ENCODE results near the gene PTCH2. TPM values are rescaled to one million over a fixed set of nuclear protein-coding genes. Genes with fewer than 3 reads are reported as not detected.

PTCH2 gene, protein sequence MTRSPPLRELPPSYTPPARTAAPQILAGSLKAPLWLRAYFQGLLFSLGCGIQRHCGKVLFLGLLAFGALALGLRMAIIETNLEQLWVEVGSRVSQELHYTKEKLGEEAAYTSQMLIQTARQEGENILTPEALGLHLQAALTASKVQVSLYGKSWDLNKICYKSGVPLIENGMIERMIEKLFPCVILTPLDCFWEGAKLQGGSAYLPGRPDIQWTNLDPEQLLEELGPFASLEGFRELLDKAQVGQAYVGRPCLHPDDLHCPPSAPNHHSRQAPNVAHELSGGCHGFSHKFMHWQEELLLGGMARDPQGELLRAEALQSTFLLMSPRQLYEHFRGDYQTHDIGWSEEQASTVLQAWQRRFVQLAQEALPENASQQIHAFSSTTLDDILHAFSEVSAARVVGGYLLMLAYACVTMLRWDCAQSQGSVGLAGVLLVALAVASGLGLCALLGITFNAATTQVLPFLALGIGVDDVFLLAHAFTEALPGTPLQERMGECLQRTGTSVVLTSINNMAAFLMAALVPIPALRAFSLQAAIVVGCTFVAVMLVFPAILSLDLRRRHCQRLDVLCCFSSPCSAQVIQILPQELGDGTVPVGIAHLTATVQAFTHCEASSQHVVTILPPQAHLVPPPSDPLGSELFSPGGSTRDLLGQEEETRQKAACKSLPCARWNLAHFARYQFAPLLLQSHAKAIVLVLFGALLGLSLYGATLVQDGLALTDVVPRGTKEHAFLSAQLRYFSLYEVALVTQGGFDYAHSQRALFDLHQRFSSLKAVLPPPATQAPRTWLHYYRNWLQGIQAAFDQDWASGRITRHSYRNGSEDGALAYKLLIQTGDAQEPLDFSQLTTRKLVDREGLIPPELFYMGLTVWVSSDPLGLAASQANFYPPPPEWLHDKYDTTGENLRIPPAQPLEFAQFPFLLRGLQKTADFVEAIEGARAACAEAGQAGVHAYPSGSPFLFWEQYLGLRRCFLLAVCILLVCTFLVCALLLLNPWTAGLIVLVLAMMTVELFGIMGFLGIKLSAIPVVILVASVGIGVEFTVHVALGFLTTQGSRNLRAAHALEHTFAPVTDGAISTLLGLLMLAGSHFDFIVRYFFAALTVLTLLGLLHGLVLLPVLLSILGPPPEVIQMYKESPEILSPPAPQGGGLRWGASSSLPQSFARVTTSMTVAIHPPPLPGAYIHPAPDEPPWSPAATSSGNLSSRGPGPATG
- under 1 TPM; 0.26 to 0.99 TPM for total RNA-seq

DNA sequence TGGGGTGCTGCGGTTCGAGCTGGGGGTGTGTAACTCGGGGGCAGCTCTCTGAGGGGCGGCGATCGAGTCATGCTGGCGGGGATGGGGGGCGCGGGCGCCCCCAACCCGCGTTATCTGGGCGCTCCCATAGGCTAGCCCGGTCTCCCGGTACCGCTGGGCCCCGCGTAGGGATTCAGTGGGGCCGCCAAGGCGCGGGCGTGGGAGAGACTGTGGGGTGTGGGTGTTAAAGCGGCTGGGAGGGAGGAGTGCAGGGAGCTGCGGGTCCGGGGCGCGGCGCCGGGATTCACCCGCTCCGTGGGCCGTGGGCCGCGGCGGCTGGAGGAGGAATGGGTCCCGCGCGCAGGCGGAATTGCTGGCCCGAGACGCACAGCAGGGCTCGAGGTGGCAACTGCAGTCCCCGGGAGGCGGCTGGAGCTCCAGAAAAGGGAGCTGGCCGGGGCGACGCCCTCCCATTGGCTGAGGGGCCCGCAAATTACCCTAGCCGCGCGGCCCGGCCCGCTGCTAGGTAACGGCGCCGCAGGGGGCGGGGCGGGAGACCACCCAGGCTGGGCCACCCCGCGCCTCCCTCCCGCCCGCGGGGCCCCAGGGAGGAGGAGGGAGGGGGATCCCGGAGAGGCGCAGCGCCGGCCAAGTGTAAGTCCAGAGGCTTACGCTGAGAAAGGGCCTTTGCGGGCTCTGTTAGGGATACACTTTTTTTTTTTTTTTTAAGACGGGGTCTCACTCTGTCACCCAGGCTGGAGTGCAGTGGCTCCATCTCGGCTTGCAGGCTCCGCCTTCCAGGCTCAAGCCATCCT, at the start of gene PTCH2:
TSS of gene PTCH2 (minus strand) at position 392 of the 794 bp plus-strand sequence. CDS start at position 71, 321 bp downstream.
- Histone ChIP-seq H3K36me3 (replicated peaks in 1 of 2; ENCODE audit: insufficient read depth in 1 of 2, low read depth in 2 of 2) (no peaks in the 10 kb centered on the region), H3K4me1 (peaks cover 13% of the 10 kb centered on the region), H3K27me3 (no peaks in the 10 kb centered on the region), H3K9me3 (no peaks in the 10 kb centered on the region), H3K27ac (peak within 1 kb of the TSS in 1 of 4 donors; percentile 10), H3K4me3 (peak within 1 kb of the TSS; percentile 0 to 11)
- intact Hi-C loops (cut with DNase I) = no loop called here
- TF ChIP-seq, protein P1, sequence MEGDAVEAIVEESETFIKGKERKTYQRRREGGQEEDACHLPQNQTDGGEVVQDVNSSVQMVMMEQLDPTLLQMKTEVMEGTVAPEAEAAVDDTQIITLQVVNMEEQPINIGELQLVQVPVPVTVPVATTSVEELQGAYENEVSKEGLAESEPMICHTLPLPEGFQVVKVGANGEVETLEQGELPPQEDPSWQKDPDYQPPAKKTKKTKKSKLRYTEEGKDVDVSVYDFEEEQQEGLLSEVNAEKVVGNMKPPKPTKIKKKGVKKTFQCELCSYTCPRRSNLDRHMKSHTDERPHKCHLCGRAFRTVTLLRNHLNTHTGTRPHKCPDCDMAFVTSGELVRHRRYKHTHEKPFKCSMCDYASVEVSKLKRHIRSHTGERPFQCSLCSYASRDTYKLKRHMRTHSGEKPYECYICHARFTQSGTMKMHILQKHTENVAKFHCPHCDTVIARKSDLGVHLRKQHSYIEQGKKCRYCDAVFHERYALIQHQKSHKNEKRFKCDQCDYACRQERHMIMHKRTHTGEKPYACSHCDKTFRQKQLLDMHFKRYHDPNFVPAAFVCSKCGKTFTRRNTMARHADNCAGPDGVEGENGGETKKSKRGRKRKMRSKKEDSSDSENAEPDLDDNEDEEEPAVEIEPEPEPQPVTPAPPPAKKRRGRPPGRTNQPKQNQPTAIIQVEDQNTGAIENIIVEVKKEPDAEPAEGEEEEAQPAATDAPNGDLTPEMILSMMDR (IDR thresholded peaks at IDR 0.05) = no peak
- peak in 2 of 3 donors; percentile 16 to 17 for TF ChIP-seq POLR2A (IDR thresholded peaks at IDR 0.05)
- 2 to 5% methylated on average over 13 to 57 of the region's 72 CpGs for WGBS, 2 donors
- ATAC-seq = peak; percentile 80
- peak; percentile 42 to 70 (median 62) for DNase-seq

DNA sequence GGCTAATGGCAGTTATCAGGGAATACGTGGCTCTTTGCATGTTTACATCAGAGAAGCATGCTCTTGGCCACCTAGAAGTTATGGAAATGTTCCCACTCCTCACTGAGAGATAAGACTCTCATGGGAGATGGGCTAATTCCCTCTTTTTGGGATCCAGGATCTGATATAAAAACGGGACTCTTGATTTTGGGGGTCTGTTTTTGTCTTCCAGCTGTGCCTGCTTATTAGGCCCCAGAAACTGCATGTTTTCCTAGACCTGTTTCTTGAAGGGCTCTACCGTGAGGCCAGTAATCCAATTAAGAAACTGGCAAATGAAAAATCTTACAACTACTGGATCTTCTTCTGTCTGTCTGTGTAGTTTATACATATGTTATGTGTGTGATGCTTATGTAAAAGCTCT, 47.0 kb upstream of the PTCH2 start:
- H3K36me3 ChIP-seq (replicated peaks in 1 of 2; ENCODE audit: insufficient read depth in 1 of 2, low read depth in 2 of 2) = no peaks in the 10 kb centered on the region
- no peak overlapping the region for H3K4me3 ChIP-seq
- DNase-seq = no peak
- no peaks in the 10 kb centered on the region for H3K27me3 ChIP-seq
- 82 to 92% methylated on average over 3 of the region's 3 CpGs for WGBS, 2 donors
- ATAC-seq = no peak
- peaks cover 0 to 4% (median 0%) of the 10 kb centered on the region in 3 donors for H3K9me3 ChIP-seq
- no peaks in the 10 kb centered on the region for H3K4me1 ChIP-seq
- intact Hi-C loops (cut with DNase I) = no loop called here
- H3K27ac ChIP-seq = no peak overlapping the region
- TF ChIP-seq POLR2A (IDR thresholded peaks at IDR 0.05) = no peak
- TF ChIP-seq, protein P1 (IDR thresholded peaks at IDR 0.05) = no peak

DNA sequence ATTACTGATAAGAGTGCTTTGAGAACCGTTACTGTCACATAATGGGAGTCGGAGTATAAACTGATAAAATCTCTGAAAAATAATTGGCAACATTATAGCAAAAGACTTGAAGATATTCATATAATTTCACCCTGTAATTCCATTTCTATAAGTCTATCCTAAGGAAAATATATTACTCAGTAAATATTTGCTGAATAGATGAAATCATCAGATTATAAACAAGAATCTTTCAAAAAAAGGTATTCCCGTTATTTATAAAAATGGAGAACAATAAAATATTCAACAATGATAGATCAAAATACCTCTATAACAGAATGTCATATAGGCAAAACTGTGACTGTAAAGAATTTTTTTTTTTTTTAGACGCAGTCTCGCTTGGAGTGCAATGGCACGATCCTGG, 42.4 kb upstream of the PTCH2 start:
- TF ChIP-seq, protein P1 (IDR thresholded peaks at IDR 0.05) = no peak
- TF ChIP-seq POLR2A (IDR thresholded peaks at IDR 0.05) = no peak

DNA sequence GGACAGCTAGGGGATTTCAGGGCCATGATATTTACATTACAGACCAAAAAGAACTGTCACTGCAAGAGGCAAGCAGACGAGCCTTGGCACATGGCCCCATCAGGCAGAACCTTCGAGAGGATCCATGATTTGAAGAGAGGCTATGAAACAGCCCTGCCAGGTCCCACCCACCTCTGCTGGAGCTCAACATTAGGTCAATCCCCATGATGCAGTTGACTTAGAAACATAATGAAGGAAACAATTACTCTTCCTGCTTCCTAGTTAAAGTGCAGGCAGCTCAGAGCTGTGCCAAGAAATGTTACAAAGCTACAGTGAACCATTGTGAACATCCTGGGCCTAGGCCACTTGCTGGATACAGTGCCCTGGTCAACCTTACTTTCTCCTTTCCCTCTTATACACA, 41.7 kb upstream of the PTCH2 start:
- no peak overlapping the region for H3K4me3 ChIP-seq
- intact Hi-C loops (cut with DNase I) = no loop called here
- H3K36me3 ChIP-seq (replicated peaks in 1 of 2; ENCODE audit: insufficient read depth in 1 of 2, low read depth in 2 of 2) = peaks cover 0 to under 1% of the 10 kb centered on the region in 2 donors
- WGBS, 2 donors = 52 to 60% methylated on average over 2 of the region's 2 CpGs
- peak; percentile 33 for ATAC-seq
- peaks cover 0 to 2% (median 0%) of the 10 kb centered on the region in 3 donors for H3K9me3 ChIP-seq
- peak overlapping the region in 1 of 4 donors; percentile 31 for H3K27ac ChIP-seq
- no peaks in the 10 kb centered on the region for H3K27me3 ChIP-seq
- DNase-seq = peak in 2 of 4 donors; percentile 3 to 15
- H3K4me1 ChIP-seq = no peaks in the 10 kb centered on the region
- TF ChIP-seq, protein P1 (IDR thresholded peaks at IDR 0.05) = no peak

More for the DNA sequence above, 42.4 kb upstream of the PTCH2 start:
- no peaks in the 10 kb centered on the region for H3K4me1 ChIP-seq
- intact Hi-C loops (cut with DNase I) = no loop called here
- H3K27ac ChIP-seq = no peak overlapping the region
- ATAC-seq (no peak), DNase-seq (no peak)
- 88 to 94% methylated on average over 6 of the region's 6 CpGs for WGBS, 2 donors
- no peaks in the 10 kb centered on the region for H3K27me3 ChIP-seq
- no peak overlapping the region for H3K4me3 ChIP-seq
- H3K36me3 ChIP-seq (replicated peaks in 1 of 2; ENCODE audit: insufficient read depth in 1 of 2, low read depth in 2 of 2) = no peaks in the 10 kb centered on the region
- peaks cover 0 to 4% (median 0%) of the 10 kb centered on the region in 3 donors for H3K9me3 ChIP-seq
